Neural progenitor cell (in vitro differentiated cells): ENCODE measurements around the gene DOCK3.

Source experiments
- EZH2 ChIP-seq: fragments of 200-600 bp; sonication (generic); IDR thresholded peaks from 2 replicates; pipeline ENCODE4 v1.6.1; 2017; ENCODE audit warnings: antibody characterized with exemption, mild to moderate bottlenecking, moderate library complexity
- TF ChIP-seq, protein P1 (sequence below): fragments of 200-600 bp; sonication (generic); IDR thresholded peaks from 2 replicates; pipeline ENCODE4 v1.5.1; 2017; ENCODE audit warnings: antibody characterized with exemption, mild to moderate bottlenecking

DNA sequence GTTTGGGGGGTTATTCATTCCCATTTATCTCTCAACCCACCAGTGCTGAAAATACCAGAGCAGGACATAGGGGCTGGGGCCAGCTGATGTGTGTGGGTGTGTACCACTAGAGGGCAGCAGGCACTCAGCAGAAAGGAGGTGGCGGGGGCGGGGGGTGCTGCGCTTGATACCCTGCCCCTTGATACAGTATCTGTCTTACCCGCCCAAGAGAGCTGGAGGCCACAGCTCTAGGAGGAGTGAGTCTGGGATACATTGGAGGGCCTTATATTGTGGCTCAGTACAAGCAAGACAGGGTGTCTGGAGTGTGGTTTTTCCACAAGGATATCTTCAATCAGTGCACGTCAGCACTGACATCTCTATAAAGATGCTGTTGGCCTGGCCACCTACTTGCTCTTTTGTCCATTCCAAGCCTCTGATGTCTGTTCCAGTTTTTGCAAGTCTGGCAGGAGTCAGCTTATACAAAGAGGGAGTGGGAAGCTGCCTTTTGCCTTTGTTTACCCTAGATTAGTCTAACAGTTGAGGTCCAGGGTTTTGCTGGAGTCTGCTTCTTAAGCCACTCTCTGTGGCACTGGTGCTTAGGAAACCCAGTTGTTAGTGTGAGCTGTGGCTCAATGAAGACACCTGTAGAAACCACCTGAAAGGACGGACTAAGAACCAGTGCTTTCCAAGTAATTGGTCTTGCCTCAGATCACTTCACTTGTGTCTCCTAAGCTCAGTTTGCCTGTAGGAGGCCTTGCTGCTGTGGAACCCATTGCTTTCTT is 714.9 kb downstream of the DOCK3 start:
- TF ChIP-seq, protein P1, sequence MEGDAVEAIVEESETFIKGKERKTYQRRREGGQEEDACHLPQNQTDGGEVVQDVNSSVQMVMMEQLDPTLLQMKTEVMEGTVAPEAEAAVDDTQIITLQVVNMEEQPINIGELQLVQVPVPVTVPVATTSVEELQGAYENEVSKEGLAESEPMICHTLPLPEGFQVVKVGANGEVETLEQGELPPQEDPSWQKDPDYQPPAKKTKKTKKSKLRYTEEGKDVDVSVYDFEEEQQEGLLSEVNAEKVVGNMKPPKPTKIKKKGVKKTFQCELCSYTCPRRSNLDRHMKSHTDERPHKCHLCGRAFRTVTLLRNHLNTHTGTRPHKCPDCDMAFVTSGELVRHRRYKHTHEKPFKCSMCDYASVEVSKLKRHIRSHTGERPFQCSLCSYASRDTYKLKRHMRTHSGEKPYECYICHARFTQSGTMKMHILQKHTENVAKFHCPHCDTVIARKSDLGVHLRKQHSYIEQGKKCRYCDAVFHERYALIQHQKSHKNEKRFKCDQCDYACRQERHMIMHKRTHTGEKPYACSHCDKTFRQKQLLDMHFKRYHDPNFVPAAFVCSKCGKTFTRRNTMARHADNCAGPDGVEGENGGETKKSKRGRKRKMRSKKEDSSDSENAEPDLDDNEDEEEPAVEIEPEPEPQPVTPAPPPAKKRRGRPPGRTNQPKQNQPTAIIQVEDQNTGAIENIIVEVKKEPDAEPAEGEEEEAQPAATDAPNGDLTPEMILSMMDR: peak; percentile 85
- no peak for TF ChIP-seq EZH2
